Liver (tissue), 3 donors: ENCODE results near the gene ORM2.
"Not testable (repeated sequence)": the region's sequence is repeated elsewhere in the genome, so short reads cannot be mapped to it uniquely, and the experiment has no call there.

Source experiments
- ATF3 ChIP-seq: IDR thresholded peaks from 2 replicates; pipeline ENCODE4 v1.6.1; 2016; ENCODE audit warnings: antibody characterized with exemption
- EGR1 ChIP-seq, 2 donors: IDR thresholded peaks; 2 replicates each; pipeline ENCODE4 v1.6.1; 2016 to 2018; ENCODE audit warnings: antibody characterized with exemption in 2 of 2, low read depth in 2 of 2
- GABPA ChIP-seq, 2 donors: IDR thresholded peaks in 1 of 2; conservative IDR thresholded peaks in 1 of 2; 2 replicates each; pipeline ENCODE4 v1.6.1; 2016; ENCODE audit warnings: antibody characterized with exemption in 2 of 2, mild to moderate bottlenecking in 1 of 2, moderate library complexity in 1 of 2
- SP1 ChIP-seq: IDR thresholded peaks from 2 replicates; pipeline ENCODE4 v1.6.1; 2018; ENCODE audit warnings: antibody characterized with exemption, mild to moderate bottlenecking
- TAF1 ChIP-seq: conservative IDR thresholded peaks from 2 replicates; pipeline ENCODE4 v1.6.1; 2016; ENCODE audit warnings: antibody characterized with exemption, mild to moderate bottlenecking
- YY1 ChIP-seq: IDR thresholded peaks from 2 replicates; pipeline ENCODE4 v1.6.1; 2016; ENCODE audit warnings: antibody characterized with exemption, mild to moderate bottlenecking
- TF ChIP-seq, protein P1 (sequence below): fragments of 150-350 bp; IDR thresholded peaks from 2 replicates; pipeline ENCODE4 v1.5.1; 2017; ENCODE audit warnings: improper control_type of control experiment, low read depth, low read length; ENCODE audit not compliant: missing input control
- TF ChIP-seq, protein P2 (sequence below): IDR thresholded peaks from 2 replicates; pipeline ENCODE4 v1.6.1; 2016; ENCODE audit warnings: antibody characterized with exemption
- TF ChIP-seq, protein P3 (sequence below): IDR thresholded peaks from 2 replicates; pipeline ENCODE4 v1.6.1; 2016; ENCODE audit warnings: antibody characterized with exemption, mild to moderate bottlenecking
- donor health status: healthy.
- donor health status: healthy.

- TF ChIP-seq, protein P1, sequence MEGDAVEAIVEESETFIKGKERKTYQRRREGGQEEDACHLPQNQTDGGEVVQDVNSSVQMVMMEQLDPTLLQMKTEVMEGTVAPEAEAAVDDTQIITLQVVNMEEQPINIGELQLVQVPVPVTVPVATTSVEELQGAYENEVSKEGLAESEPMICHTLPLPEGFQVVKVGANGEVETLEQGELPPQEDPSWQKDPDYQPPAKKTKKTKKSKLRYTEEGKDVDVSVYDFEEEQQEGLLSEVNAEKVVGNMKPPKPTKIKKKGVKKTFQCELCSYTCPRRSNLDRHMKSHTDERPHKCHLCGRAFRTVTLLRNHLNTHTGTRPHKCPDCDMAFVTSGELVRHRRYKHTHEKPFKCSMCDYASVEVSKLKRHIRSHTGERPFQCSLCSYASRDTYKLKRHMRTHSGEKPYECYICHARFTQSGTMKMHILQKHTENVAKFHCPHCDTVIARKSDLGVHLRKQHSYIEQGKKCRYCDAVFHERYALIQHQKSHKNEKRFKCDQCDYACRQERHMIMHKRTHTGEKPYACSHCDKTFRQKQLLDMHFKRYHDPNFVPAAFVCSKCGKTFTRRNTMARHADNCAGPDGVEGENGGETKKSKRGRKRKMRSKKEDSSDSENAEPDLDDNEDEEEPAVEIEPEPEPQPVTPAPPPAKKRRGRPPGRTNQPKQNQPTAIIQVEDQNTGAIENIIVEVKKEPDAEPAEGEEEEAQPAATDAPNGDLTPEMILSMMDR: not testable (repeated sequence)
- TF ChIP-seq SP1: peak; percentile 51
- TF ChIP-seq YY1: peak; percentile 52
- TF ChIP-seq, protein P2, sequence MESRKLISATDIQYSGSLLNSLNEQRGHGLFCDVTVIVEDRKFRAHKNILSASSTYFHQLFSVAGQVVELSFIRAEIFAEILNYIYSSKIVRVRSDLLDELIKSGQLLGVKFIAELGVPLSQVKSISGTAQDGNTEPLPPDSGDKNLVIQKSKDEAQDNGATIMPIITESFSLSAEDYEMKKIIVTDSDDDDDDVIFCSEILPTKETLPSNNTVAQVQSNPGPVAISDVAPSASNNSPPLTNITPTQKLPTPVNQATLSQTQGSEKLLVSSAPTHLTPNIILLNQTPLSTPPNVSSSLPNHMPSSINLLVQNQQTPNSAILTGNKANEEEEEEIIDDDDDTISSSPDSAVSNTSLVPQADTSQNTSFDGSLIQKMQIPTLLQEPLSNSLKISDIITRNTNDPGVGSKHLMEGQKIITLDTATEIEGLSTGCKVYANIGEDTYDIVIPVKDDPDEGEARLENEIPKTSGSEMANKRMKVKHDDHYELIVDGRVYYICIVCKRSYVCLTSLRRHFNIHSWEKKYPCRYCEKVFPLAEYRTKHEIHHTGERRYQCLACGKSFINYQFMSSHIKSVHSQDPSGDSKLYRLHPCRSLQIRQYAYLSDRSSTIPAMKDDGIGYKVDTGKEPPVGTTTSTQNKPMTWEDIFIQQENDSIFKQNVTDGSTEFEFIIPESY: not testable (repeated sequence)
- TF ChIP-seq, protein P3, sequence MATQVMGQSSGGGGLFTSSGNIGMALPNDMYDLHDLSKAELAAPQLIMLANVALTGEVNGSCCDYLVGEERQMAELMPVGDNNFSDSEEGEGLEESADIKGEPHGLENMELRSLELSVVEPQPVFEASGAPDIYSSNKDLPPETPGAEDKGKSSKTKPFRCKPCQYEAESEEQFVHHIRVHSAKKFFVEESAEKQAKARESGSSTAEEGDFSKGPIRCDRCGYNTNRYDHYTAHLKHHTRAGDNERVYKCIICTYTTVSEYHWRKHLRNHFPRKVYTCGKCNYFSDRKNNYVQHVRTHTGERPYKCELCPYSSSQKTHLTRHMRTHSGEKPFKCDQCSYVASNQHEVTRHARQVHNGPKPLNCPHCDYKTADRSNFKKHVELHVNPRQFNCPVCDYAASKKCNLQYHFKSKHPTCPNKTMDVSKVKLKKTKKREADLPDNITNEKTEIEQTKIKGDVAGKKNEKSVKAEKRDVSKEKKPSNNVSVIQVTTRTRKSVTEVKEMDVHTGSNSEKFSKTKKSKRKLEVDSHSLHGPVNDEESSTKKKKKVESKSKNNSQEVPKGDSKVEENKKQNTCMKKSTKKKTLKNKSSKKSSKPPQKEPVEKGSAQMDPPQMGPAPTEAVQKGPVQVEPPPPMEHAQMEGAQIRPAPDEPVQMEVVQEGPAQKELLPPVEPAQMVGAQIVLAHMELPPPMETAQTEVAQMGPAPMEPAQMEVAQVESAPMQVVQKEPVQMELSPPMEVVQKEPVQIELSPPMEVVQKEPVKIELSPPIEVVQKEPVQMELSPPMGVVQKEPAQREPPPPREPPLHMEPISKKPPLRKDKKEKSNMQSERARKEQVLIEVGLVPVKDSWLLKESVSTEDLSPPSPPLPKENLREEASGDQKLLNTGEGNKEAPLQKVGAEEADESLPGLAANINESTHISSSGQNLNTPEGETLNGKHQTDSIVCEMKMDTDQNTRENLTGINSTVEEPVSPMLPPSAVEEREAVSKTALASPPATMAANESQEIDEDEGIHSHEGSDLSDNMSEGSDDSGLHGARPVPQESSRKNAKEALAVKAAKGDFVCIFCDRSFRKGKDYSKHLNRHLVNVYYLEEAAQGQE: not testable (repeated sequence)
- not testable (repeated sequence) for TF ChIP-seq ATF3; GABPA (IDR thresholded peaks at IDR 0.05 in 1 of 2, conservative IDR thresholded peaks at IDR 0.05 in 1 of 2)
- TF ChIP-seq TAF1: peak; percentile 36
- peak; percentile 24 to 31 for TF ChIP-seq EGR1 (IDR thresholded peaks at IDR 0.05; ENCODE audit: low read depth in 2 of 2)
Measured at GRCh38 chr9:114328937-114329624, 588 bp upstream of the ORM2 start.
